Superior temporal gyrus (tissue), 1 donor: ENCODE measurements around the gene XXYLT1.
"Not testable (repeated sequence)": the region's sequence is repeated elsewhere in the genome, so short reads cannot be mapped to it uniquely, and the experiment has no call there.

ENCODE experiments used
- DNase-seq: peaks from one replicate; pipeline ENCODE4 v3.0.0-alpha.2; 2016; ENCODE audit errors: extremely low spot score

XXYLT1 gene

GRCh38 chr3:195208183-195208582 lies 62.8 kb downstream of the XXYLT1 start:
- DNase-seq: no peak

GRCh38 chr3:195207731-195208130 lies 63.2 kb downstream of the XXYLT1 start:
- no peak for DNase-seq

GRCh38 chr3:195207056-195207455 lies 63.9 kb downstream of the XXYLT1 start:
- DNase-seq: no peak

- no peak for DNase-seq
Measured at GRCh38 chr3:195204360-195205163, 66.4 kb downstream of the XXYLT1 start.

GRCh38 chr3:195203606-195204005 lies 67.4 kb downstream of the XXYLT1 start:
- DNase-seq: no peak

GRCh38 chr3:195201295-195201694 lies 69.7 kb downstream of the XXYLT1 start:
- DNase-seq: no peak

GRCh38 chr3:195200010-195200822 lies 70.7 kb downstream of the XXYLT1 start:
- DNase-seq: no peak

- no peak for DNase-seq
Measured at GRCh38 chr3:195198426-195199346, 72.3 kb downstream of the XXYLT1 start.

GRCh38 chr3:195197765-195198425 lies 73.1 kb downstream of the XXYLT1 start:
- DNase-seq: no peak

GRCh38 chr3:195196266-195196665 lies 74.7 kb downstream of the XXYLT1 start:
- DNase-seq: no peak

- peak; percentile 92 for DNase-seq
Measured at GRCh38 chr3:195195321-195196209, 75.4 kb downstream of the XXYLT1 start.

- no peak for DNase-seq
Measured at GRCh38 chr3:195194559-195195206, 76.3 kb downstream of the XXYLT1 start.

GRCh38 chr3:195191580-195191979 lies 79.4 kb downstream of the XXYLT1 start:
- DNase-seq: no peak

- no peak for DNase-seq
Measured at GRCh38 chr3:195189821-195190220, 81.1 kb downstream of the XXYLT1 start.

- no peak for DNase-seq
Measured at GRCh38 chr3:195188426-195188927, 82.5 kb downstream of the XXYLT1 start.

GRCh38 chr3:195187609-195188425 lies 83.1 kb downstream of the XXYLT1 start:
- no peak for DNase-seq

- DNase-seq: not testable (repeated sequence)
Measured at GRCh38 chr3:195186710-195187047, 84.3 kb downstream of the XXYLT1 start.

- no peak for DNase-seq
Measured at GRCh38 chr3:195186041-195186709, 84.8 kb downstream of the XXYLT1 start.
